HTERT RPE-1 (cell line): ENCODE measurements around the gene PREP.

Experiments used
- in situ Hi-C: fragments of 300-500 bp; cut with MboI; formaldehyde crosslinking; loops from 4 replicates; pipeline ENCODE4 v1.14.3; 2020; ENCODE audit warnings: low sequenced_read_pairs

Gene PREP

DNA sequence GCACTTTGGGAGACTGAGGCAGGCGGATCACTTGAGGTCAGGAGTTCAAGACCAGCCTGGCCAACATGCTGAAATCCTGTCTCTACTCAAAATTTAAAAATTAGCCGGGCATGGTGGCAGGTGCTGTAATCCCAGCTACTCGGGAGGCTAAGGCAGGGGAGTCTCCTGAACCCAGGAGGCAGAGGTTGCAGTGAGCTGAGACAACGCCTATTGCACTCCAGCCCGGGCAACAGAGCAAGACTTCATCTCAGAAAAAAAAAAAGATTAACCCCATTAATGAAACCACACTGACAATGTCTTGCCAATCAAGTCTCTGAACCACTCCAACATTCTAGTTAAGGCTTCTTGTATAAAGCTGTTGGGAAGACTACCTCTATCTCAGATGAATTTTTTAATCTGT lies 4.0 kb downstream of the PREP start:
- in situ Hi-C loops, result no loop called here

- in situ Hi-C loops, result no loop called here
Measured at GRCh38 chr6:105397987-105398386, 4.9 kb downstream of the PREP start.

DNA sequence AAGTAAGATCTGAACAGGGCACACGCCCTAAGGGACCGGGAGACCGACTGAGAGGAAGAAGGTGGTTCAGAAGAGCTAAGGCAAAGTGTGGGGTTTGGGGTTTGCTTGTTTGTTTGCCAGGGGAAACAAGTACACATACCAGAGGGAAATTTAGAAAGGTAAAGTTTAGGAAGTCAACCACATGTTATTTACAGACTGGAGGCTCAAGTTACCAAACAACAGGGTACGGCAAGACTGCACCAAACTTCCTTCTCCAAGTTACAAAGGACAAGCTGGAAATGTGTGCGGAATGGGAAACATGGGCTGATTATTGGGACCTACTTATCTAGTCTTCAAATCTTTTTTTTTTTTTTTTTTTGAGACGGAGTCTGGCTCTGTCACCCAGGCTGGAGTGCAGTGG lies 11.2 kb downstream of the PREP start:
- in situ Hi-C loops, result no loop called here

- in situ Hi-C loops, result no loop called here
Measured at GRCh38 chr6:105389543-105389942, 13.3 kb downstream of the PREP start.

- in situ Hi-C loops, result no loop called here
Measured at GRCh38 chr6:105388392-105388791, 14.5 kb downstream of the PREP start.

- in situ Hi-C loops, result no loop called here
Measured at GRCh38 chr6:105384004-105384403, 18.9 kb downstream of the PREP start.

GRCh38 chr6:105382958-105383357 lies 19.9 kb downstream of the PREP start:
- in situ Hi-C loops, result no loop called here

DNA sequence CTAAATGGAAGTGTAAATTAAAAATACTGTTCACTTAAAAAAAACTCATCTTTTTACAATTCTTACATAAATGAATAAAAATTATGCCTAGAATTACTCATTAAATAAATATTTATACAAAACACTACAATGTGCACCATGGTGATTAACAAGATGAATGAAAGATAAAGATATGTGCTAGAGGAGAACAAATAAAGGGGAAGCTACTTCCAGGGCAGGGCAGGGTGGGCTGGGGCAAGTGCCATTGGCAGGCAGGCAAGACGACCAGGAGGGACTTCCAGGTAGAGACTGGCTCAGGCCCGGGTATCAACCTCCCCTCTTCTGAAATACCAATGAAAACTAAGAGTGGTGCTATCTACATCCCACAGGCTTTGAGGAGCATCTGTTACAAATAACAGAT lies 20.4 kb downstream of the PREP start:
- in situ Hi-C loops, result no loop called here

GRCh38 chr6:105380634-105381033 lies 22.2 kb downstream of the PREP start:
- in situ Hi-C loops, result no loop called here

GRCh38 chr6:105375797-105376196 lies 27.1 kb downstream of the PREP start:
- in situ Hi-C loops, result no loop called here

DNA sequence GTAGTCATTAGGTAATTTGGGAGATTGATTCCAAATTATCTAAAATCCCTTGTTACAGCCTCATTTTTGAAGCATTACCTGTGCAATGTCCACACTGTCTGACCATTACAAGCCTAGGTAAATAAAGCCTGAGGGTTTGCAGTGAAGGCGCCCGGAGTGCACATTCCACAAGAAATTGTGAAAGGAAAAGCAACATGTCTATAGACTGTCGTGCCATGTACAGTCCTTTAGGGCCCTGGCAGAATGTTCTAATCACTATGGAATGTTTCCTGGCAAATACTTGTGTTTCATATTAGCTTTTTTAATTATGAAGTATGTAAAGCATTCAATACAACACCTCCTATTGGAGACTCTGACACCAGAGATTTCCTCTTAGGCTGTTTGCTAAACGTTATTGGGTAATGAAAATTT lies 28.9 kb downstream of the PREP start:
- in situ Hi-C loops, result no loop called here

- in situ Hi-C loops, result no loop called here
Measured at GRCh38 chr6:105373481-105373880, 29.4 kb downstream of the PREP start.

GRCh38 chr6:105372849-105373182 lies 30.1 kb downstream of the PREP start:
- in situ Hi-C loops, result no loop called here

DNA sequence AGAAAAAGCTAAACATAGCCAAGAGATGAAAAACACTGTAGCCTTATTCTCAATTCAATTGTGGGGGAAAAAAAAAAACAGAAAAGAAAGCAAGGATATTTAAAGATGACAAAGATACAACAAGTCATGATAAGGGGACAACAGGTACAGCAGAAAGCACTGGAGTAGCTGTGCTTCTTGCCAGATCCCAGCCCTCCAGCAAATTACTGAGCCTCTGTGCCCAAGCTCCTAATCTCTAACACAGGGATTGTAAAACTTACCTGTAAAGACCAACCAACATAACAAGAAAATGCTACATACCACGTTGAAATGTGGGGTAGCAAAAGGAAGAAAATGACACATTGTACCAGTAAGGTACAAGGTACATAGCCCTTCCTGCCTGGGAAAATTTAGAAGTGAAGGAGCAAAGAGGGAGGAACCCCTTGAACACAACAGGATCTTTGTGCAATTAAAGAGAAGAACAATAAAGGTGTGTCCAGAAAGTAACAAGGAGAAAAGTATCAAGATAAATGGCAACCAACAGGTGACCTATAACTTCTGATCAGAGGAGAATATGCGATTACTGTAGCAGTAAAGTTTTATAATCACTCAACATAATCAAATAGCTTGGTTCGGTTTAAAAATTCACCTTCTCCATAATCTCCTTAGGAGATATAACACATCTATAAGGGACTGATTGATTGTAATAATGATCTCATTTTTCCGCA lies 30.6 kb downstream of the PREP start:
- in situ Hi-C loops, result no loop called here

DNA sequence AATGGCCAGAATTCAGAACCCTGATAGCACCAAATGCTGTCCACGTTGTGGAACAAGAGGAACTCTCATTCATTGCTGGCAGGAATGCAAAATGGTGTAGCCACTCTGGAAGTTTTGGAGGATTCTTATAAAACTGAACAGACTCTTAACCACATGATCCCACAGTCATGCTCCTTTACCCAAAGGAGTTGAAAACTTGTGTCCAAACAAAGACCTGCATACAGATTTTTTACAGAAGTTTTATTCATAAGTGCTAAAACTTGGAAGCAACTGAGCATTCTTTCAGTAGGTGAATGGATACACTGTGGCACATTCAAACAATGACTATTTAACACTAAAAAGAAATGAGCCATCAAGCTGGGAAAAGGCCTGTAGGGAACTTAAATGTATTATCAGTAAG lies 32.5 kb downstream of the PREP start:
- in situ Hi-C loops, result no loop called here

DNA sequence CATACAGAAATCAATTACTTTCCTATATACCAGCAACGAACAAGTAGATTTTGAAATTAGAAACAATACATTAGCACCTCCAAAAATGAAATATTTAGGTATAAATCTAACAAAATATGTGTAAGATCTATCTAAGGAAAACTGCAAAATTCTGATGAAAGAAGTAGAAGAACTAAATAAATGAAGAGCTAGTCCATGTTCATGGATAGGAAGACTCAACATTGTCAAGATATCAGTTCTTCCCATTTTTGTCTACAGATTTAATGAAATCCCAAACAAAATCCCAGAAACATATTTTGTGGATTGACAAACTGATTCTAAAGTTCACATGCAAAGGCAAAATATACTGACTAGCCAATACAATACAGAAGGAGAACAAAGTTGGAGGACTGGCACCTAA lies 33.7 kb downstream of the PREP start:
- in situ Hi-C loops, result no loop called here

- in situ Hi-C loops, result no loop called here
Measured at GRCh38 chr6:105364243-105364642, 38.6 kb downstream of the PREP start.

GRCh38 chr6:105363100-105363754 lies 39.7 kb downstream of the PREP start:
- in situ Hi-C loops, result no loop called here

GRCh38 chr6:105359419-105360370 lies 43.2 kb downstream of the PREP start:
- in situ Hi-C loops, result no loop called here

DNA sequence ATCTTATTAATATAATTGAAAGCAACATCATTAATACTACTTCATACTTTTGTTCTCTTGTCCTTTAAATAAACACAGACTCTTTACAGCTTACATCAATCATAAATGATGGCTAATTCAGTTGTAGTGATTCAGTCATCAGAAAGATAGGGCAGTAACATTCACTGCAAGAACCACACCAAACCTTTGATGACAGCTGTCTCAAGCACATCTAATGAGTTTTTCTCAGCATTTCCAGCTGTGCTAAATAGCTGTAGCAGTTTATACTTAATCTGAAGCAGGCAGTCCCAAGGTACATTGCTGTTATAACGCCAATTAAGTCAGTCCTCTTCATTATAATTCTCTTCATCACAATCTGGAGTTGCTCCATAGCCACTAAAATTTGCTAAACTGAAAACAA lies 45.7 kb downstream of the PREP start:
- in situ Hi-C loops, result no loop called here

- in situ Hi-C loops, result no loop called here
Measured at GRCh38 chr6:105352037-105352617, 50.8 kb downstream of the PREP start.
